Endometrium (tissue), 2 donors: Measurements from ENCODE around the gene HIVEP3.

ENCODE experiments used
- FAIRE-seq: peaks from 2 replicates; lab custom pipeline; 2012; peaks lifted over from hg19 to GRCh38; lab: Jason Lieb, UNC
- donor health status: control.
- donor health status: control.

Gene HIVEP3

DNA sequence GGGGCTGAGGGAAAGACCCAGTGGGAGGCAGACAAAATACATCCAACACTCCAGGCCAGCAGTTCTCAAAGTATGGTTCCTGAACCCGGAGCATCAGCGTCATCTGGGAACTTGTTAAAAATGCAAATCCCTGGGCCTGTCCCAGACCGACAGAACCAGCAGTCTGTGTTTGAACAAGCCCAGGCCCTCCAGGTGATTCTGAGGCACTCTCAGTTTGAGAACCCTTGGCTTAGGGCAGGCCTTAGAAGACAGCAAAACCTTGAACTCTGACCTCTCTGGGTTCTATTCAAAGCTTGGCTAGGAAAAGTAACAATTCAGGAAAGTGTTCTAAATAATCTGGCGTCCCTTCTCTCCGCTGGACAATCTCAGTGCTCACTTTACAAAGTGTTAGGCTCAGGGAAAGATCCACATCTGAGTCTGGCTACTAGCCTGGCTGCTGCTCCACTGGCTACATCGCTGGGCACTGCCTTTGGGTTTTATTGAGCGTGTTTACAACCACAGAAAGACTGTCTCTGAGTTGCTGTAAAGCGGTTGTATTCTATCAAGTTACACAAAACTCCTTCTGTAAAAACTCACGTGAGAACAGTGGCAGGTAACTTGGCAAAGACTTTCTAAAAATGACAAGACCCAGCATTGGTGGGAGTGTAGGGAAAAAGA lies 166.1 kb downstream of the HIVEP3 start:
- FAIRE-seq: no peak

DNA sequence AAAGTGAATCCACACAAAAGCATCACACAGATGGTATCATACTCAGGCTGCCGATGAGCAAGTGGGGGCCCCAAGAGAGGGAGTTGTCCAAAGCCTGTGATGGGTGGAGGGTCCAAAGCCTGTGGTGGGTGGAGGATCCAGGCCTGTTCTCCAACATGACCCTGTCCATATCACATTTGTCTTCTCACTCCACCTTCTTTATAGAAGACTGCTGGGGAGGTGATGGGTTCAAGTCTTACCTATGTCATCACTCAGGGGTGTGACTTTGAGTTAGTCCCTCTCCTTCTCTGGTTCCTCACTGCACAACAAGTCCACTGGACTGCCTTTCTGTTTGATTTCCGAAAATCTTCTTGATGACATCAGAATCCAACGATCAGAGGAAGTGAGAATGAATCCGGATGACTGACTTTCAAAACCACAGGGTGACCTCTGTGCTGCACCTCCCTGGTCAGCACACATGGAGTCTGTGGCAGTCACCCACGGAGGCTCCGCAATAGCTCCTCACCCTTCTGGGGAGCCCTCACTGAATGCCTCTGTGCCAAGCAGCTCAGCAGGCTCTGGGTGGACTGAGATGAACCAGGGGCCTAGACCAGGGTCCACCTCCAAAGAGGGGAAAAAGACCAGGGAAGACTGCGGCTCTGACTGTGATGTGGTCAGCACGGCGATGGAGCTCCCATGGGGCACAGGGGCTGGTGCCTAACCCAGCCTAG lies 166.8 kb downstream of the HIVEP3 start:
- FAIRE-seq: no peak

DNA sequence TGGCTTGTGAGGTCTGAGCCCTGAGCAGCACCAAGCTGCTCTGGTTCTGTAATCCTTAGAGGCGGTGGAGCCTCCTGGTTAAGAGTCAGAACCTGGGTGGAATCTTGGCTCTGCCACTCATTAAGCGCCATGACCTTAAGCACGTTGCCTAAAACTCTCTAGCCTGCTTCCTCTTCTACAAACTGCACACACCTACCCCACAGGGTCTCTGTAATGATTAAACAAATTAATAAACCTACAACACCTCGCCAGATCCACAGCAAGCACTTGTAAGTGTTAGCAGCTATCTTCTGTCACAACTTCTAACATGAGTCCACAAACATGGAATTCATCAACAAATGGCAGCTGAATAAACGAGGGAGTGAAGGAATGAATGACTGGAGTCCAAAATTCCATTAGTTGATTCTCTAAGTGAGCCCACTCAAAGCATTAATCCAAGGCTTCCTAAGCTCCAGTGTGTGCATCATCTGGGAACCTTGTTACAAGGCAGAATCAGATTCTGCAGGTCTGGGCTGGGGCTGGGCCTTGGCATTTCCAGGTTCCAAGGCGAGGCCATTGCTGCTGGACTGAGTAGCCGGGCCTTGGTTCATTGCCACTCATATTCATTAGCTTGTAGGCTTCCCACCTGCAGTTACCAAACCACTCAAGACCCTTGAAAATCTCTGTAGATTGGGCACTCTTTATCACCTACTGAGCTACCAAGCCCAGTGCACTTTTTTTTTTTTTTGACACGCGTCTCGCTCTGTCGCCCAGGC lies 168.6 kb downstream of the HIVEP3 start:
- no peak for FAIRE-seq

DNA sequence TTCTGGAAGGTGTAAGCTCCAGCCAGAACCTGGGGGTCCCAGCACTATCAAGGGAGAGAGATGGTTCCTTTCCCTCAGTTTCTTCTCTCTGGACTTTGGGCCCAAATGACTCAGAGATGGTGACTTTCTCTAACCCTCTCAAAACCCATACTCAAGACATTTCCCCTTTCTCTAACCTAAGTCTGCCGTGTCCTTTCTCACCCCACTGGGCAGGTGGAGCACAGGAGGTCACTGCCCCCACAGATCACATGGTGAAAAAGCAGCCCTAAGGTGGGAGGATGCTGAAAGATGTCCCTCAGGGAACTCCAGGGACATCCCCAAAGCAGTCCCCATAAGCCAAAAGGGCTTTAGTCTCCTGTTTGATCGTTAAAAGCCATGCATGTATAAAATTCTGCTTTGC lies 173.7 kb downstream of the HIVEP3 start:
- FAIRE-seq: no peak

DNA sequence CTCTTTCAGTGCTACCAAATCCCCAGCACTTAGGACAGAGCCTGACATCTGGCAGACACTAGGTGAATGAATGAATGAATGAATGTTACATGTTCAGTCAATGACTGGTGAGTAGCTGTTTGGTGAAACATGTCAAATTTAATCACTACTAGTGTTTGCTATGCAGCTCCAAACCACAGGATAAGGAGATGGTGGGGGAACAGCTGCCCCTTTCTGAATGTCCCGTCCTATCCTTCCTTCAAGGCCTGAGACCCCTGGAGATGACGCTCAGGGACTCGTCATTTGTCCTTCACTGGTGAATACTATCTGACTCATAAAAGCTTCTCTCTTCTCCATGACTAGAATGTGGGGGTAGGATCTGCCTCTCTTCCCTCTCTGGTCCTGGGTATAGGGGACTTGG lies 175.4 kb downstream of the HIVEP3 start:
- no peak for FAIRE-seq

DNA sequence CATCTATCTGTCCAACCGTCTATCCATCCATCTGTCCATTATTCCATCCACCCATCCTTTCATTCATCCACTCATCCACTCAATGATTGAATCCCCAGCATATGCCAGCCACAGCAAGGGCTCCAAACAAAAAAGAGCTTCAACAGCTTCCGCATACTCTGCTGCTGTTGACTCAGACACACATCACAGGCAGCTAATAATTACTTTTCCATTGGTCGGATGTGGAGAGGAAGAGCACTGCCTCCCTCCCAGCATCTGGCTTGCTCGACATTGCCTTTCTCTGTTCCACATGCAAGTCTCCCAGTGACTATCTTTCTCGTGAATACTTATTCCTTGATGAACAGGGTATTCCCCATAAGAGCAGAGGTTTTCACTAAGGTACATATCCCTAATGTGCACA lies 176.5 kb downstream of the HIVEP3 start:
- FAIRE-seq: no peak

DNA sequence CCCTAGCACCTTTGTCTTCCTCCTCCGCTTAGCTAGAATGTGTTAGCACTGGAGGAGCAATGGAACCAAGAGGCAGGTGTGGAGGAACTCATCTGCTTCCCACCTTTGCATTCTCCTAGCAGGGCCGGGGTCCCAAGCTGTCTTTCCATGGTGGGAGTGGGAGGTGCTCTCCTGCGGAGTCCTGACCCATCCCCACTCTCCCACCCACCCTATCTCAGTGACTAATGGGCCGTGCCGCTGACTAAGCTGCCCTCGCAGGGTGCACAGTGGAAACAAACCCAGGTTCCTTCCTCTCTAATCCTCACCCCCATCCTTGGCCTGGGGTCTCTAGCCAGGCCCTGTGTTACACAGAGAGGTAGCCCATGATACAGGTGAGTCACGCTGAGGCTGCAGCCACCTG lies 177.5 kb downstream of the HIVEP3 start:
- FAIRE-seq: no peak

DNA sequence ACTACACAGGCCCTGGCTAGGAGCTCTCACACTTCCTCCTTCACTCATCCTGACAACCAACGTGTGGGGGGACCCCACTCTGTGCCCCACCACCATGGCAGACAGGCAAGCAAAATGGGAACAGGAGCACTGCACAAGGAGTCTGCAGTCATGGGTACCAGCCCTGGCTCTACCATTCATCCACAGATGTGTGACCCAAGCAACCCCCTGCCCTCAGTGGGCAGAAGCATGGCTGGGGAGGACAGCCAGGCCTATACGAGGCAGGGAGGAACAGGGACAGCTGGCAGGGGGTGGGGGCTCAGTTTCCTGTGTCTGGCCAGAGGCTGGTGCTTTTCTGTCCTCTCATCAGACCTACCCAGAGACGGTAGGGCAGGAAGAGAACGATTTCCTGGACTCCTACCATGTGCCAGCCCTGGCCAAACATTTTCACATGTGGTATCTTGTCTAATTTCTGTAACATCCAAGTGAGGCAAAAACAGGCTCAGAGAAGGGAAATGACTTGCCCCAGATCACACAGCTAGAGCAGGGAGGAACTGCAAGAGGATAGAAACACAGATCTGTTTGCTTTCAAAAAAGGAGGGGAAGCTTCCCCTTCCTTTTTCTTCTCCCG lies 178.0 kb downstream of the HIVEP3 start:
- no peak for FAIRE-seq

DNA sequence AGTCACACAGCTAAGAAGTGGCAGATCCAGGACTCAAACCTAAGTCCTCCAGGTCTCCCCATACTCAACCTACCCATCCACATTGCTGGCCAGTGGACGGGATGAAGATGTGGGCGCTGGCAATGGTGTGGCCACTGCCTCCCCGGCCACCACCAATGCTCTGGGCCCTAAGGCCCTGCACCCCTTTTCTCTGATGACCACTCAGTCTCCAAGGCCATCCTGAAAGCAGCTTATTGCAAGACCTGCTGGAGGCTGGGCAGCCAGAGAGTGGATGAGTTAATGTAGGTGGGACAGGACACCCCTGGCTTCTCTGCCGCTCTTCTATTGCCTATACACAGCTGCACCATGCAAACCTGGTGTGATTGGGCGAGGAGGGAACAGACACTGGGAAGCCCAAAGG lies 178.7 kb downstream of the HIVEP3 start:
- no peak for FAIRE-seq

DNA sequence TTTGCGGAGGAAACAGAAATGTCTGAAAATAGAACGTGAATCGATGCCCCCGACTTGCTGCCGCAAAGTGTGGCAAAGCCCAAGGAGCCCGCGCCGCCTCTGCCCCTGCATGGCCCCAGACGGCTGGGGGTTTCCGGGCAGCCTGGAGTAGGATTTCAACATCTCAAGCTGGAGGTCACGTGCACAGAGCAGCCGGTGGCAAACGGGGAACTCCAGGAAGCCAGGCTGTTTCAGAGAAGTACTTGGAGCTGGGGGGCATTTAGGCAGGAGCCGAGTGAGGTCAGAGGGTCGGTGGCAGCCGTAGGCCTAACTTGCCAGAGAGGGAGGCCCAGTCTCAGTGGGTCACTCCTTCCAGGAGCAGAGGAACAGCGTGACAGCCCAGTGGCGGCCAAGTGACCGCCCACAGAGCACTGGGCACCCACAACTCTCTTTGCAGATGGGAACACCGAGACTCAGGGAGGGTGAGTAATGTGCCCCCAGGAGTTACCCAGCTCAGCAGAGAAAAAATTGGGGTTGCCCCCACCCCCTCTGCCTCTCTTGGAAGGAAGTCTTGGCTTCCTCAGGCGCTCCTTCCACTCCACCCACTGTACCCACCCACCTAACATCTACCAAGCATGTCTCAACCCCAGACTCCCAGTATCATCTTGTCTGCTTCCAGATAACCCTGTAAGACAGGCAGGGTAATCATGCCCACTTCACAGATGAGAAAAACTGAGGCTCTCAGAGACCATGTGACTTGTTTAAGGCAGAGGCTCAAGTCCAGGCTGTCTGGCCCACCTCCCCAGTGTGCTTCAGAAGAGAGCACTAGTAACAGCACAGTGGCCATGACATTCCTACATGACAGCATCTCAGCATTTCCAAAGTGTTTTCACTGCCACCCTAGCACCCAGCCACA lies 179.4 kb downstream of the HIVEP3 start:
- no peak for FAIRE-seq

DNA sequence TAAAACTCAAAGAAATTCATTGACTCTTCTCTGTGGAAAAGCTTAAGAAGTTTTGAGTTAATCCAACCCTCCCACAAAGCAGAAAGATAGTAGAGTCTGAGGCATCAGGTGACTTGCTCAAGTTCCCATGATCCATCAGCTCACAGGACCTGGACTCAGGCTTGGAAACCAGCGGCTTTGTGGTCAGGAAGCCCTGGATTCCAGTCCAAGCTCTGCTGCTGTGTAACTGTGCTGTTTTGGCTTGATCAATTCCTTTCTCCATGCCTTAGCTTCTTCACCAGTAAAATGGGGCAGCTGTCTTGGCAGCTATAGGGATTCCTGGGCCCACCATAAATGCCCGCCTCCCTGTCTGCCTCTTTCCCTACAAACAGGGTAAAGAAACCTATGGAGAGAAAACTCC lies 180.2 kb downstream of the HIVEP3 start:
- no peak for FAIRE-seq

DNA sequence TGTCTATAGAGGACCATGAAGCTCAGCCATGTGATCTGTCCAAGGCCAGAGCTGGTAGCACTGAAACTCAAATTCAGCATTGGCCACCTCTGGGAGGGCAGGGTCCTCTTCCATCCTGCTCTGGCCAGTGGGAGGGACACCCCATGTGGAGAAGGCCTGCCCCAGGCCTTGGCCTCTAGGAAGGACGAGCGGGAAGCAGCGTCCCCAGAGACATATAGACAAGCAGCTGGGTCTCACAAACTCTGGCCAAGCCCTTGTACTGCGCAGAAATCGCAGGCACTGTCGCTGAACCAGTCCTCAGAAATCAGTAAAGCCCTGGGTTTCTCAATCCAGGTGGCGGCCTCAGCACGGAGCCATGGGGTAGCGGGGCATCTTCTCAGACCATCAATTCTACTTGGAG lies 180.7 kb downstream of the HIVEP3 start:
- no peak for FAIRE-seq

DNA sequence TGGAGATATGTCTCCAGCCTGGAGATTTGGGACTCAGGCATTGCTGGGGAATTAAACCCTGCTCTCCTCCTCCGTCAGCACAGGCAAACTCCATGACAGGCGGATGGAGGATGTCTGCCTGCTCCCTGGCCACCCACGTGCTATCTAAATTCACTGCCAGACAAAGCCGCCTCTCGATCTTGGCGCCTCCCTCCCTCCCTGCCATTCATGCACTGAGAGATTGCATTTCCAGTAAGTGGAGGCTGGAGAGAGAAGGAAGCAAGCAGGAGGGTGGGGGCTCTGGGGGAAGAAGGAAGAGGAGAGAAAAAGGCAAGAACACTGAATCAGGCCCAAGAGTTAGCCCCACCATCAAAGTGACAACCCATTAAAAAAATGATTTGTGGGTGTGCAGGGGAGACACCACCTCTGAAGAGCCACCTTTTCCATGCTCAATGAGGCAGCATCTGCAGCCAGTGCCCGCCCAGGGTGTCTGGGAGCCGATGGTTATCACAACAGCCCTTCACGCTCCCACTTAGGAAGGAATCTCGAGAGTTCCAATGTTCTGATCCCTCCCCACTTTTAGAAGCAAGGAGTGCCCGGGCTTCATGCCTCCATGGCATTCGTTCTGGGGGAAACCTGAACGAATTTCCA lies 183.0 kb downstream of the HIVEP3 start:
- FAIRE-seq: no peak

DNA sequence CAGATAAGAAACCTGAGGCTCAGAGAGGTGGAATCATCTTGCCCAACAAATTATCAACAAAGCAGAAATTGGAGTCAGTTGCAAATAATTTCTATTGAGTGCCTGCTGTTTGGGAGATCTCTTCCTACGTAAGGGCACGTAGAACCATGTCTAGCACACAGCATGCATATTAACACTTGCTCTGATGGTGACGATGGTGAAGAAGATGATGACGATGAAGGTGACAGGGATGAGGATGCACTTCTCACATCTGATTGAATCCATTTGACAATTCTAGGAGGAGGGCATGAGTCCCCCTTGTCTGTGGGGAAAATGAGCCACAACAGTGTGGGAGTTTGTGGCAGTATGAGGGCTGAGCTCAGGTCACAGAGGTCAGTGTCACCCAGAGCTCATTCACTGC lies 183.6 kb downstream of the HIVEP3 start:
- no peak for FAIRE-seq

DNA sequence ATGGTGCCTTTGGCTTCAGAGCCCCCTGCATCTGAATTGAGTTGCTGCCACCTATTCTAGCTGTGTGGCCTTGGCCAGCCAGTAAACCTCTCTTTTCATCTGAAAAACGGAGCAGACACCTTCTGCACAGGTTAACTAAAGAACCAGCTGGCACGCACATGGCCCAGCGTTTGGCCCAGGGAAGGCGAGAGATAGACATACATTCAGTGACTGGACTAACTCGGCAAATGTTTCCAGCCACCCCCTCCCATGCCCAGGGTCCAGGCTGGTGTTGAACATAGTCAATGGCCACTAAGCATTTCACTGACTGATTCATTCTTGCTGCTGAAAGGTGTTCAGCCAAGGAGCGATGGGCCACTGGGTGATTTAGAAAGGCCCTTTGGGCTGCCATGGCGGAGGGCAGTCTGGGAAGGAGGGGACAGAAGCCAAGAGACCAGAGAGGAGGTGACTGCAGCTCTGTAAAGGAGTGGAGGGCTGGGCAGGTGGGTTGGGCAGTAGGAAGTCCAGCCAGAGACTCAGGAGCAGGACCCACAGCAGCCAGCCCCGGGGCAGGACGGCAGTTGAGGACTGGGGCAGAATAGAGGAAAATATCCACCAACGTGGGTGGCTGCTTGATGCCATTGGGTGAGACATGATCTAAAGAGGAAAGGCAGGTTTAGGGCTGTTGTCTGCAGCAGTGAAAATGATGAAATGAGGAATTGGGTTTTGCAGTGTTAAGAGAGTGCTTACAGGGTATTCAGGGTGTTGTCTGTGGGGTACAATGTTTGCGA lies 184.3 kb downstream of the HIVEP3 start:
- FAIRE-seq: no peak

DNA sequence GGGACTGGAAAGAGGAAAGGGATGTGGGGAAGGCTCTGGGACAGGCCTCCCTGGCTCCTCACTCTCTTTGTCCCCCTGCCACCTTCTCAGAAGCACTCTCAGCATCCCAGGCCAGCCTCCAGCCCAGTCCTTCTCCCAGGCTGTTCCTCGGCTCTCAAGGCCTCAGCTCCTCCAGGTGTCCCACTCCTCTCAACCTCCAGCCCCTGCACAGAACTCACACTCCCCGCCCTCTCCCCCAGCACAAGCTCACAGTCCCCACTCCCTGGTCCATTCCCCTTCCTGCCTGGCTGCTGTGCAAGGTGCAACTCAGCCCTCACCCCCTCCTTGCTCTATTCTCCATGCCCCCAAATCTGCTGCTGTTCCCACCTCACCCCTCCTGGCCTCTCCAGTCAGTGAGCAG lies 185.0 kb downstream of the HIVEP3 start:
- FAIRE-seq: no peak

DNA sequence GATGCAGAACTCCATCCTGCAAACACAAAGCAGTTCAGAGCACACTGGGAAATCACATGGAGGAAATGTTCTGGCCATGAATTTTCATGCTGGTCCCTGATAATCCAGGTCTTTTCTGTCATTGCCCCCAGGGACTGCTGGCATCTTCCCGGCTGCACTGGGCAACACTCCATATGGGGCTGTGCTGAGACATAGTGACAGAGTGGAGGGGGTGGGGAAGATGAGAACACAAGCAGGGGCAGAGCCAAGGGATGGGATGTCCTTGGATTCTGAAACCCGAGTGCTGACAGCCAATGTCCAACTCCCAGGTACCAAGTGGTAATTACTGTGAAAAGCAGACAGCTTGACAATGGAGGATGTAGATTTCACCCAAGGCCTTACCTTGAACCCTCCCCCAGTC lies 185.7 kb downstream of the HIVEP3 start:
- FAIRE-seq: no peak

DNA sequence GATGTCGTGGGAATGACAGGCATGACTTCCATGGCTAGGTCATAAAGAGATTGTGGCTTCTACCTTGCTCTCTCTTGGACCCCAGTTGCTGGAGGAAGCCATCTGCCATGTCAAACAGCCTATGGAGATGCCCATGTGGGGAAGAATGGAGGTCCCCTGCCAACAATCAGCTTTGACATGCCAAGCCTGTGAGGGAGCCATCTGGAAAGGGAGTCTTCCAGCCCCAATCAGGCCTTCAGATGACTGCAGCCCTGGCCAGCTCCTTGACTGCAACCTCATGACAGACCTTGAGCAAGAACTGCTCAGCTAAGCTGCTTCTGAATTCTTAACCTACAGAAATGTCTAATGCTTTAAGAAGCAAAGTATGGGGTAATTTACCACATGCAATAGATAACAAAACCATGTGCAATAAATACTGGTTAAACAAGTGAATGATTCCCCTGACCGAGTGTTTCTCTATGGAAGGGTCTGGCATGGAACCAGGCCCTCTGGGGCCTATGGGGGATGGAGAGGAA lies 187.1 kb downstream of the HIVEP3 start:
- no peak for FAIRE-seq

DNA sequence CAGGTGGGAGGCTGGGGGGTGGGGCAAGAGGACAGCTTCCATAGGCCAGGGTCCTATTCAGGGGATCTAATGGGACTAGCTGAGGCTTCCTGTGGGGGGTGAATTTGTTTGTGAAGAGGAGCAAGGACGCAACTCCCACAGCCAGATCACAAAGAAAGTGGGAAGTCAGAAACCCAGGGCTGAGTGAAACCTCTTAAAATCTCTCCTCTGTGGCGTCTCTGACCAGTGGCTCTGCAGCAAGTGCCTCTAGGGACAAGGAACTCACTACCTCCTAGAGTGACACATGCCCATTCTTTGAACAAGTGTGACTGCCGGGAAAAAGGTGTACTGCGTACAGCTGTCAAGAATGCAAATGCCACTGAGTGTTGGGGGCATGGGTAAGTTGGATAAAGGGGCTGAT lies 187.9 kb downstream of the HIVEP3 start:
- FAIRE-seq: no peak

DNA sequence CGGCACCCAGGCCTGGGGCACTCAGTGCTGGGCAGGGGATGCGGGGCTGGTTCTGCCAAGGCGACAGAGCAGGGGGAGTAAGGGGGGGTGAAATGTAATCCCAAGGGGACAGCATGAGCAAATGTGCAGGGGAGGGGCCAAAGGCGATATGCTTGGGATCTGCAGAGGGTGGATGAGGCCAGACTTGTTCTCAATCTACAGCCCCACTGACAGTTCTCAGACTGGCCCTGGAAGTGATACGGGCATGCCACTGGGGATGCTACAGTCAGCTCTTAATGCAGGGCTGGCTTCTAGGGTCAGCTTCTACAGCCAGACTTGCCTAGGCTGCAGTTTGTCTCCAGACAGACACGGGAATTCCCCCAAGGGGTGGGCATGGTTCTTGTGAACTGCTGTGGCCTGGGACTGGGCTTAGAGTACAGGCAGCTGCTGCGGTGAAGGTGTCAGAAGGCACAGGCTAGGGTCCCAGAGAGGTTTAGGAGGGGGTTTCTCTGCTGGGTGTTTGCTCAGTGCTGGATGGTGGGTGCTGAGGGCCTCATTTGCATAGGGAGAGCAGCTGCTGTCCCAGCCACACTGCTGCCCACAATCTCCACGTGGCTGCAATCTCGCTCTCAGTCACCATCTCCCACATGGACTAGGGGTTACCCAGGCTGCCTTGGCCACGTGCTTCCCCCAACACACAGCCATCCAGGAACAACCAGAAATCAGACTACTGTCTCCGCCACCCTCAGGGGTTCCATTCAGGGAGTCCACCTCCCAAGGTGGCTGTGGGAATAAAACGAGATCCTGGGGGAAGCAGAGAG lies 190.1 kb downstream of the HIVEP3 start:
- no peak for FAIRE-seq
